Brain pericyte (primary cell): ENCODE measurements around the gene RNF166.

Experiments
- DNase-seq: peaks from one replicate; pipeline ENCODE4 v3.0.0-alpha.2; 2012; ENCODE audit warnings: low read depth, low spot score

RNF166 gene

DNA sequence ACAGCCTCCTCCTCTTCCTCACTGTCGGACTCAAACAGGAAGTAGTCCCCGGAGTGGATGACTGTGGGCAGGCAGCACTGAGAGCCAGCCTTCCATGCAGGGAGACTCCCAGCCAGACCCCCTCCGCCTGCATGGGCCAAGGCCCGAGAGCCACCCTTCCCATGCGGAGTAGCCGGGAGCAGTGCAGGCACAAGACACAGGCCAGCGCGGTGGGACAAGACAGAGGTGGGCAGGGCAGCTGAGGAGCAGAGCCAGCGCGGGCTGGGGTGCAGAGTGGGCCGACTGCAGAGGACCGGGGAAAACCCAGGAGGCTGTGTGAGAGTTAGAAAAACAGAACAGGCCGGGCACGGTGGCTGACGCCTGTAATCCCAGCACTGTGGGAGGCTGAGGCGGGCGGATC is 17.7 kb upstream of the RNF166 start:
- no peak for DNase-seq

DNA sequence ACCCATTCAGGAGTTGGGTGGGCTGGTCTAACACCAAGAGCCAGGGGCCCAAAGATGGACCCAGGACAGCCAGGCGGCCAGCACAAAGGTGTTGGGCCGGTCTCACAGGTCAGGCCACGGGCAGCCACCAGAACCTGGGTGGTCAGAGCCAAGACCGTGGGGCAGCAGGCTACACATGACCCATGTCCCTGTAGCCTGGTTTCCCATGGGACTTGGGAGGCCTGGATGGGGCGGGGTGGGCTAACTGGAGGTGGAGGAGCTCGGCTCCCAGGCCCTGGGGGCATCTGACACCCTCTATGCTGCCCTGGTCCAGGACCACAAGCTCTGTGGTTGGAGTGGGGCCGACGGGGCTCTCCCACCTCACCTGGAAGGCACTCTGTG is 17.3 kb upstream of the RNF166 start:
- no peak for DNase-seq

DNA sequence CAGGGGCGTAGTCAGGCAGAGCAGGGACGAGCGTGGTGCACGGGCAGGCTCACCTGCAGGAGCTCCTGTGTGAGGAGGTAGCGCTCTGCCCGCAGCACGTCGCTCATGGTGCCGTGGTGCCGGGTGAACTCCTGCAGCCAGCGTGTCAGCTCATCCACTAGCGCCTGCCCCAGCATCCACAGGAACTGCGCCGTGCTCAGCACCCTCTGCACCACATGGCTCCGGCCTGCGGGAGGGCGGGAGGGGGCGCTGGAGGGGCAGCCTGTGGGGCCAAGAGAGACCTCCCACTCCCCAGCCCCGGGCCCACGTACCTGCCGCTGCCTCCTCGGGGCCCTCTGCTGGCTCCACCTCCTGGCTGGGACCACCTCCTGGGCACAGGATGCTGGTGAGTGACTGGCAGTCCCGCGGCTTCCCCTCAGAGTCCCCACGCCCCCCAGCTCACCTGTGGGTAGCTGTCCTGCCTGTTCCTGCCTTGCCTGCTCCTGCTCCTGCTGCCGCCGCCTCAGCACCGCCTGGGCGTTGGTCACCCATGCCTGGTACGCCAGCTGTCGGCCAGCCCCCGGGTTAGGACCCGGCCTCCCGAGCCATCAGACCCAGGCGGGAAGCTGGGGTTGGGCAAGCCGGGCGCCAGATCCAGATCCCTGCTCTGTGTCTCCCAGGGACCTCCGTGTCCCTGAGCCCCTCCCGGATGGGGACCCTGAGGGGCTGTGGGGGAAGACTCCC is 16.7 kb upstream of the RNF166 start:
- no peak for DNase-seq

DNA sequence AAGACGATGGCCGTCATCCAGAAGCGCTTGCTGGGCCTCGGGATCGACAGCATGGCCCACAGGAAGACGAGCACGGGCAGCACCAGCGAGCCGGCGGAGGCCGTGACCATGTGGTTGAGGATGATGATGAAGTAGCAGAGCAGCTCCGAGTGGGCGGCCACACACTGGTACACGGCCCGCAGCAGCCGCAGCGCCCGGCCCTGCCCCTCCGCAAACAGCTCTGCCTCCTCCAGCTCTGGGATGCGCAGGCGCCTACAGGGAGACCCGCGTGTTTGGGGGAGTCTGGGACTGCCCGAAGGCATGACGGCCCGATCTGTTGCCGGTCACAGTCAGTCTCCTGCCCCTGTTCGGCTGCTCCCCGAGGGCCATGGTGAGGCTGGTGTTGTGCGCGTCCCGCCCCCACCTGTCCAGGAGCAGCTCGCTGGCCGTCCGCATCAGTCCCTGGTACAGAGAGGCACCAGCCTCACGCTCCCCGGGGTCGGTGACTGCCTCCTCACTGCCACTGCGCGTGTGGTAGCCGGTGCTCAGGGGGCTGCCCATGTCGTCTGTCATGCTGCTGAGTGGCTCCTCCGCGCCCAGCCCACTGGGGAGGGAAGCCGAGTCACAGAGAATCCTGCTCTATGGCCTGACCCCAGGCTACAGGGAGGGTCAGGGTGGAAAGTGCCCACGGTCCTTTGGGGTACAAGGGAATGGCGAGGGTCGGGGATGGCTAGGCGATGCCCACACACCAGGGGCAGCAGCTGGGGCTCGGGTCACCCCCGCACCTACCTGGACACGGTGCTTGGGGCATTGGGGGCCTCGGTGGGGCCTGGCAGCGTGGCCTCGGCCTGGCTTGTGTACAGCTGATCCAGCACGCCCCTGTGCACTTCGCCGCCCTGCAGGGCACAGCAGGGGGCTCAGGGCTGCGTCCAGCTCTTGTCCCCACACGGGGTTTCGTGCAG is 15.9 kb upstream of the RNF166 start:
- no peak for DNase-seq

DNA sequence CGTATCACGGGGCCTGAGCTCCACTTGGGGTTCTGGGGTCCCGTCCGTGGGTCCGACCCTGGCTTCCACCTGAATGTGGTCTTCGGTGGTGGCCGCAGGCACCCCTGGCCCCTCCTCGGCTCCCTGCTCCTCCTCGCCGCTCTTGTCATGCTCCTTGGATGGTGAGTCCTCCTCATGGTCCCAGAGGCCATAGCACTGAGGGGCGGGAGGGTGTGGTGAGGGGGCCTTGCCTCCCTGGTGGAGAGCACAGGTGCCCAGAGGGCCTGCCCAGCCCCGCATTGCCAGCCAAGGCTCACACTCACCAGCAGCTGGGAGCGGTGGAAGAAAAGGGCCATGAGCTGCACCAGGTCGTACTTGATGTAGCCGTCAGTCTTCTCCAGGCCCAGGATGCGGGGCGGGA is 15.0 kb upstream of the RNF166 start:
- no peak for DNase-seq

- DNase-seq, result no peak
Measured at GRCh38 chr16:88720396-88720970, 14.3 kb upstream of the RNF166 start.

- DNase-seq, result no peak
Measured at GRCh38 chr16:88719933-88720296, 13.7 kb upstream of the RNF166 start.

- DNase-seq, result no peak
Measured at GRCh38 chr16:88719267-88719932, 13.2 kb upstream of the RNF166 start.

- DNase-seq, result no peak
Measured at GRCh38 chr16:88718178-88718577, 12.0 kb upstream of the RNF166 start.

GRCh38 chr16:88716601-88717001 is 10.4 kb upstream of the RNF166 start:
- DNase-seq, result no peak

DNA sequence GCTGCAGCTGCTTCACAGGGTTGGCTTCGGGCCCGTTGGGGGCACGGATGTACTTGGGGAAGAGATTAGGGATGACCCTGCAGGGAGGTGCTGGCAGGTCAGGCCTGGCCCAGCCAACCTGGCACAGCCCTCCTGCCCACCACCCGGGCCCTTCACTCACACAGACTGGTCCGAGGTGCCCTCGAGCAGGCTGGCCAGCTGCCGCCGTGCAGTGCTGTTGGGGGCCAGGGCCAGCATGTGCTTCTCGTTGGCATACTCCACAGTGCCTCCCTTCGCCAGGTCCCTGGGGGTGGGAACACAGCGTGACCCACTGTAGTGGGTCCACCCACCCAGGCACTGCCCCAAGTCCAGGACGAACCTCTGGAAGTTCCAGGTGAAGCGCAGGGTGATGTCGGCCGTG is 10.0 kb upstream of the RNF166 start:
- no peak for DNase-seq

- no peak for DNase-seq
Measured at GRCh38 chr16:88715312-88716190, 9.3 kb upstream of the RNF166 start.

- no peak for DNase-seq
Measured at GRCh38 chr16:88714420-88715302, 8.5 kb upstream of the RNF166 start.

- no peak for DNase-seq
Measured at GRCh38 chr16:88713568-88714419, 7.6 kb upstream of the RNF166 start.

- no peak for DNase-seq
Measured at GRCh38 chr16:88713054-88713453, 6.8 kb upstream of the RNF166 start.

- DNase-seq, result no peak
Measured at GRCh38 chr16:88712362-88712979, 6.3 kb upstream of the RNF166 start.

DNA sequence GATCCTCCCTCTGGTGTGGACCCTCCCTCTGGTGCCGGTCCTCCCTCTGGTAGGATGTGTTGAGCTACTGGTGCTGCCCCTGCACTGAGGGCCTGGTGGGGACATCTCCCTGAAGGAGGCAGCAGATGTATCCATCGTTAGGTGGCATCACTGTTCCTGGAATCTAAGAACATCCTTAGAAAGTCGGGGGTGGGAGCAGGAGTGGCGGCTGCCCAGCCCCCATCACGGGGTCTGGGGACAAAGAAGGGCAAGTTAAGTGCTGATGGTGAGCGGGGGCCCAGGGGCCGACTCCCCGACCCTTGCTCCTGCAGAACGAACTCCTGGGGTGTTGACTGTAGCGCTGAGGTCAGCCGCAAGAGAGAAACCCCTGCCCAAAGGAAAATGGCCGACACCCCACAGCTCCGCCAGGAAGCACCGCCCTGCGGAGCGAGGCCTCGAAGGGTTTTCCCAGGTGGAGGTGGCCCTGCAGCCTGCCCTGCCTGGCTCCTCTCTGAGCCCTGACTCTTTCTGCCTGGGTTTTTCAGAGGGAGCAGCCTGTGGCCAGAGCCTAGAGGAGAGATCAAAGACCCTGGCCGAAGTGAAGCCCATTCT is 5.6 kb upstream of the RNF166 start:
- DNase-seq, result no peak

DNA sequence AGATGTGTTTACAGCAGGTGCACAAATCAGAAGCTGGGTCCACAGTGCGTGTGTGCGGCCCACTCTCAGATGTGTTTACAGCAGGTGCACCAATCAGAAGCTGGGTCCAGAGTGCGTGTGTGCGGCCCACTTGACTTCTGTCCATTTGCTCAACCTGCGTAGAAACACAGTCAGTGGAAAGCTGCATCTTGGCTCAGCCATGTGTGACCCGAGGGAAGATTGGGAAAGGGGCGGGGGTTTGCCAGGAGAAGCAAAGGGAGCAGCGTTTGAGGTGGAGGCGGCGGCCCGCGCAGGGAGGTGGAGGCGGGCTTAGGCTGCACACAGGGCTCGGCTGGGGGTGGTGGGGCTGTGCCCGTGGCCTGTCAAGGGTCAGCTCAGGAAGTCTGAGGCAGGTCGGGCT is 4.3 kb upstream of the RNF166 start:
- no peak for DNase-seq
